GM19463 (cell line): ENCODE data around the gene ADH7.

Source experiments
- ATAC-seq: cut with Tn5 transposase; IDR thresholded peaks from one replicate; pipeline ENCODE4 v1.9.1; 2021; ENCODE audit warnings: mild to moderate bottlenecking, moderate library complexity; ENCODE audit not compliant: unreplicated experiment

ADH7 gene

GRCh38 chr4:99435154-99435553 lies at the start of gene ADH7:
TSS of gene ADH7 (minus strand) at chr4:99435342. CDS start at chr4:99435233, 109 bp downstream.
- no peak for ATAC-seq

- ATAC-seq, result no peak
Observed at GRCh38 chr4:99483636-99484035, 48.5 kb upstream of the ADH7 start.

GRCh38 chr4:99473131-99473530 lies 38.0 kb upstream of the ADH7 start:
- ATAC-seq, result no peak

DNA sequence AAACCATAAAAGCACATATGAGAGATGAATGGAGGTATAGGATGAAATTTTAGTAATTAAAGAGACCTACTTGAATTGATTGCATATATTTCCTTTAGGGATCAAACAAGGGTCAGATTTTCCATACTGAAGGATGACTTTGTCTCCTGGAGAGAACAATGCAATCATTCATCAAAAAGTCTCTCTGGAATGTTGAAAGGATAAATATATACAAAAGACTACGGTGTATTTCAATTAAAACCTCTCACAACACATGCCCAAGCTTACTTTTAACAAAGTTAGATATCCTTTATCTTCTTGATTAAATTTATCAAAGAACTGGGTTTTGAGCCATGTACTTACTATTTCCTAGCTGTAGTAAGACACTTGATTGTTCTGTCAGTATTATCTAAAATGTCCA lies 36.8 kb upstream of the ADH7 start:
- ATAC-seq, result no peak

GRCh38 chr4:99471349-99471748 lies 36.2 kb upstream of the ADH7 start:
- no peak for ATAC-seq

DNA sequence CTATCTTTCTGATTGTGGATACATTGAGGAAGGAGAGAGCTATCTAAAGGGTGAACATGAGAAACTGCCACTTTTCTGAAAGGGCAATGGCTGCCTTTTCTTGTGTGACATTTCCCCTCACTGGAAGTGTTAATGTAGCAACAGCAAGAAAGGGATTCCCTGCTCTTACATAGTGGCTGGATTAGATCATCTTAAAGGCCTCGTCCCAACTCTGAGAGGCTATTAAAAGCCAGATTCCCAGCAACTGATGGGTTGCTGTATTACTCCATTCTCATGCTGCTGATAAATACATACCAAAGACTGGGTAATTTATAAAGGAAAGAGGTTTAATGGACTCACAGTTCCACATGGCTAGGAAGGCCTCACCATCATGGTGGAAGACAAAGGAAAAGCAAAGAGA lies 33.7 kb upstream of the ADH7 start:
- no peak for ATAC-seq

- no peak for ATAC-seq
Observed at GRCh38 chr4:99467887-99468286, 32.7 kb upstream of the ADH7 start.

DNA sequence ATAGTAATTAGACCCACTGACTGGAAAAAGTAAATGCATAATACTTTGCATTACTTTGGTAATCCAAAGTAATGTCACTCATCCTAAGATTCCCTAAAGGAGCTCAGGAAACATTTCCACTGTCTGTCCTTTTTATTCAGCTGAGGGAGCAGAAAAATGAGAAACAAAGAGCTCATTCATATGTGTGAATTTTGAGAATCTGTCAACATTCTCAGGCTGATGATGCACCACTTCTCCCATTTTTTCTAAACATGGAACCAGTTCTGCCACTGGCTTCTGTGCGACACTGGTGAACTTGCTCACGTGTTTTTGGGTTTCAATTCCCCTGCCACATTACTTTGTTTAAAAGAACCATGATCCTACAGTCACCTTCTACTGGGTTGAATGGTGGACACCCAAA lies 28.4 kb upstream of the ADH7 start:
- ATAC-seq, result no peak

DNA sequence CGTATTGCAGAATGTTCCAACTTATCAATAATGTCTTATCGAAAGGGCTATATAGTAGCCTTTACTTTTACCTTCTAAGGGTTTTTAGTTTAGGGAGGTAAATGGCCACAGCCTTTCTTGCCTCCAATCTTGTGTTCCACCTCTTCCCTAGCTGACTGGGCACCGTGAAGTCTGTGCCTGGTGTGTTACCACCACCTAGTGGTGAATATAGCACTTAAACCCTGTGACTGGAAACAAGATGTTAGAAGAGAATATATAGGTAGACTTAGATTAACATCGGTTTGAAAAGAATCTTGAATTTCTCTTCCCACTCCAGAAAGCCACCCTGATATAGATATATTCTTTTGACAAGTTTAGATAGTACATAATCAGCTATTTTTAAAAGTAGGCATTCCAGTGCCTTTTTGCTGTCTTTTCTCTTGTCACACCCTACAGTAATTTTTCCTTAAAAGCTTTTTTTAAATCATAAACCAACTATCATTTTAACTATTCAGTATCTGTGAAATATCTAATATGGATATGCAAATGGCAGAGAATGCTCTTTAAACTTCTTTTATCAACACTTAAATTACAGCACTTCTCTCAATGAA lies 27.8 kb upstream of the ADH7 start:
- ATAC-seq, result peak; percentile 96

DNA sequence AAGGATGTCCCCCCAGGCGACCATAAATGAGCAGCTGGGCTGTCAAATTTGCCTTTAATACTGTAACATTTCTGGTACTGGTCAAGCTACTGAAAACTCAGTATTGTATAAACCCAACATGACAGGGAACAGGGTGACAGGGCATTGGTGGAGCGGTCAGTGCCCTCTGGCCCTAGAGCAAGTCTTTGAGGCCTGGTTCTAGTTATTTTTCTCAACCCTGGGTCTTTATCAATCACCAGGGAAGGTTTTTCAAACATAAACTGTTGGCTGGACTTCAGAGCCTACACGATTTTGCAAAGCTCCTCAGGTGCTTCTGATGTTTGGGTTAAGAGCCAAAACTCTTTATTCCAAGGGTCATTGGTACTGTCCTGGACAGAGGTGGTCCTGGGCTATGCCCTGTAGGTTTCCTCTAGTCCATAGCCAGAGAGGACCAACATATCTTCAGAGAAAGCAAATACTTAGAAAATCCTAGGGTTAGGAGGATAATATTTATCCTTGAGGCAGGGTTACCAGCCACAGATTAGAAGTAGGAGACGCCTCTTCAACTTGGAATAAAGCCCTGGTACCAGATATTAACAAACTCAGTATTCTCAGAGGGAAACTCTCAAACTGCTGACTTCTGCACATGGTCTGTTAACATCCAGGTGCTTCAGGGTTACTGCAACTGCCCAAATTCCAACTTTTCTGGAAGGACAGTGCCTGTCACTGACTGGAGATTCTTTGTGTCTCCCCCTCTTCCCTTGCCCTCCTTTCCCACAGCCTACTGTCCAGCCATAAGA lies 26.7 kb upstream of the ADH7 start:
- ATAC-seq, result no peak

- no peak for ATAC-seq
Observed at GRCh38 chr4:99459546-99460042, 24.5 kb upstream of the ADH7 start.

DNA sequence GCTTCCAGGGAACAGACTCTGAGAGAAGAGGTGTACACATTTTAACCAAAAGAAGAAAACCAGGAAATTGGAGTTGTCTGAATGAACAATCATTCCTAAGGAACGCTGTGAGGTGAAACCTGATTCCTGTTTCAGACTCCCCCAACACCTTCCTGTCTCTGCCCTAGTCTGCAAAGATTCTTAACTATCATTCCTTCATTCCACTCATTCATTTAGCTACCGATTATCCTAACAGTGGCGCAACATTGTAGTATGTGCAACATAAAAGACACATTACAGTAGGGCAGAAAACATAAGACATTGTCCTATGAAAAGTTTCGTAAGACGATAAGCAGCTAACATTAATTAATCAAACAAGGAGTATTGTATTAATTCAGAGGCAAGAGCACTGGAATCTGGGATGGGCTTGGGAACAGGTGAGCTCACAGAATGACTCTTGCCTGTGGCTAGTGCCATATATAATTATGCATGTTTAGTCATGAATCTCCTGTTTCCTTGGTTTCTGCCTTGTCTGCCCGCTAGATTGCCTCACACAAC lies 23.8 kb upstream of the ADH7 start:
- ATAC-seq, result no peak

GRCh38 chr4:99457676-99458075 lies 22.5 kb upstream of the ADH7 start:
- no peak for ATAC-seq

DNA sequence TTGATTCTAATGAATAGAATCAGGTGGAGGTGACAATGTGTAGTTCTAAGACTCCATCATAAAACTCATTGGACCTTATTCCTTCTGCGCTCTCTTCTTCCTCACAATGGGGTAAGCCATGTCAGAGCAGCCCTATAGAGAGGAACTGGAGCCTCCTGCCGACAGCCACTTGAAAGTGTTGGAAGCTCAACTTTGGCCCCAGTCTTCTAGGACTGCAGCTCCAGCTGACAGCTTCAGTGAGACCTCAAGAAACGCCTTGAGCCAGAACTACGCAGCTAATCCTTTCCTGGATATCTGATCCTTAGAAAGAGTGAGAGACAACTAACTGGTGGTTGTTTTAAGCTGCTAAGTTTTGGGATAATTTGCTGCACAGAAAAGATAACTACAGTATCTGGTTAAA lies 22.1 kb upstream of the ADH7 start:
- no peak for ATAC-seq

DNA sequence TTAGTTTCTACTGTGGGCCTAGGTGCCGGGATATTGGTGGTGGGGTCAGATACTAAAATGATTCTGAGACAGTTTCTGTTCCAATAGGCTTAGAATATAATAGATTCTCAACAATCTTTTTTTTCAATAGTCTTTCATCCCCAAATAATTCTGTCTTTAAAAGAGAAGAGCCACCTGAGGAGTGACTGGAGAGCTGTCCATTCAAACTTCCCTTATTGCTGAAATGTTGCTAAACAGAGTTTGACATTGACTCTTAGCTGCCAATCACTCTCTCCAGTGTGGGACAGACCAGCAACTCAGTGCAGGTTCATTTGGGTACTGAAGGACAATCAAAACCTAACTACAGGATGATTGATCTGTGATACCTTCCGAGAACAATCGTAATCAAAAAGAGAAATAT lies 12.4 kb upstream of the ADH7 start:
- ATAC-seq, result peak; percentile 22

DNA sequence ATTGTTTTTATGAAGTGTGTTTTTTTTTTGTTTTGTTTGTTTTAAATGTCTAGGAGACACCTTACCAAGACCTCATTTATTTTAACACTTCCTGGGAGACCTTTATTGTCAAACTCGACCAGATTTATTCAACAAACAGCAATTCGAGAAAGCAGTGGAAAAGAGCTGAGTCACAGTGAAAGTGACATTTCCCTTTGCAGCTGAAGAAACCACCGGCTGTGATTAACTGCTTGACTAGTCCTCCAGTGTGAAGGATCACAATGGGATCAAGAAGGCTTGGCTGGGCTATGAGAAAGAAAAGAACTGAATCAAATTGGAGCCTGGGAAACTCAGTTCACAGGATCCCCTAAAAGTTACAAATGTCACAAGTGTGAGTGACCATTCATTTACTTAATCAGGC lies 11.9 kb upstream of the ADH7 start:
- peak; percentile 97 for ATAC-seq

DNA sequence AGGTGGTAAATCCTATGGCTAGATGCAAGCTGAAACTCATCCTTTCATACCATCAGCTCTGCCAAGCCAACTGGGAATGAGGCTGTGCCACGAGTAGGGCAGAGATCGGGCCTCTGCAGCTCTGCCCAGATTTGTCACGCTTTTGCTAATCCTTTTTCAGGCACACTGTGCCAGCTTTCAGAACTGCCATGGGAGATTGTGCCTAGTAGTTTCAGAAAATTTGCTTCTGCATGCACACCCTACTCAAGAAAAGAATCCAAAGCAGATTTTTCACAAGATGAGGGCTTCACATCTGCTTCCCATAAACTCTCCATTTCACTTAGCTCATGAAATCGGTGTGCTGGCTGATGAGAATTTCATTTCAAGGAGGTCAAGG lies 3.3 kb upstream of the ADH7 start:
- ATAC-seq, result no peak

DNA sequence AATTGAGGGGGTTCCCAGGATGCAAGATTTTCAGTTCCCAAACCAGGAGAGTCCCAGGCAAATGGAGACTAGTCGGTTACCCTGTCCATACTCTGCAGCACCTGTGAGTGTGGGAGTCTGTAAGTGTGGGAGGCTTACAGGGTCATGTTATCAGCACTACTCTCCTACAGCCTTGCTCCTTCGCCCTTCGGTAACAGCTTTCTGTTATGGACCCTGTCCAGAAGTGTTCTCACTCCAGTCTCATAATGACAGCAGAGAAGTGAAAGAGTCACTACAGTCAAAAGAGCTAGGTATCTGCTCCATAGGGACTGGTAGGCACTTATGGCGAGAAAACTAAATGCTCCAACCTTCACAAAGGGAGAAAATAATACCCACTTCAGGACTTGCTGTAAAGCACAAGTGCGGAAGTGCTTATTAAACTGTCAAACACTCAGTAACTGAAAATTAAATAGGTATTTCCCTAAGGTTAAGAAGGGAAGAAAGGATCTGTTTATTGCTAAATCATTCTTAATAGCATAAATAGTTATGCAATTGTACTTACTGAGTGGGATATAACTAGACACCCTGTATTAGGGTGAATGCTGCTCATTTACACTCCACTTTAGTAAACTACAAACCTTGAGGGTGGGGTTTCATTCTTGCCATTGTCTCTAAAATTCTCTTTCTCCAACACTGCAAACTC lies 2.7 kb upstream of the ADH7 start:
- no peak for ATAC-seq

GRCh38 chr4:99436976-99437722 lies 2.0 kb upstream of the ADH7 start:
- ATAC-seq, result no peak

DNA sequence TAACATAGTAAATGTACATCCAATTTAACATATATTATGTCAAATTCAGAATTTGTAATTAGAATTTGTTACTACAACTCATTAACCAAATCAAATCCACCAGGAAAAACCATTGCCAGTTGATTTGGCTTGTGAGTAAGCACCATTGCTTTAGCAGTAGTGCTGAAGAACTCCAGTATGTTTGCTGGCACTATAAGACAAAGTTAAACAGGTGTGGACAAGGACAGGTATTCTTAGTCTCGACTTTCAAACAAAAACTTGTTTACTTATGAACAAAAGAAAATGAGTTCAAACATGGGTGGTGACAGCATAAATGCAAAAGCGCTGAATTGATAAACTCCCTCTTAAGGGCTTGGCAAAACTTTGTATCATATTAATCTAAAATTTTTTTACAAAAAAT lies 1.3 kb upstream of the ADH7 start:
- no peak for ATAC-seq

DNA sequence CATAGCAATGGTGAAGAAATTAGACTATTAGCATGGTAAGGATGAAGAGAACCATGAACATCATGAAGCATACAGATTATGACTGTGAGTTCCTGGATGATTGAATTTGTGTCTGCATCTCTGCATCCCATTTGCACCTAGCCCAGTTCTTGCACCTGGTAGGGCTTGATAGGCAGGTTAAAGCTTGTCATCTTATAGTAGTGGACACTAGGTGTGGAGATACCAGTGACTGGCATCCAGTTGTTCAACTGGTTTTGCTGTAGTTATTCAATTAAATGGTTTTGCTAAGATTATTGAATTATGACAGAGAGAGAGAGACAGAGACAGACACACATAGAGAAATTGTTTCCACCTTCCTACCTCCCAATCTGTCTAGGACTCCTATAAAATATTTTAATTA lies 5.0 kb downstream of the ADH7 start:
- no peak for ATAC-seq
